Activated T-helper 1 cell treated with anti-CD3 and anti-CD28 coated beads, Interleukin-12 subunit alpha, Interleukin-12 subunit beta, Interleukin-2, Interleukin-4 antibody, amounts not matched to agents 30 ng/mL and 10 ng/mL and 1 ng/mL, durations not matched to agents 14 hours and 24 hours and 36 hours (primary cell): ENCODE measurements around the gene BTNL2. TPM values are rescaled to one million over a fixed set of nuclear protein-coding genes. Genes with fewer than 3 reads are reported as not detected.

Experiments used
- DNase-seq: peaks from one replicate; pipeline ENCODE4 v3.0.0; 2021; ENCODE audit warnings: low spot score
- H3K27ac Mint-ChIP-seq: one replicate; pipeline ENCODE4 v1.8.0; 2021; ENCODE audit warnings: mild to moderate bottlenecking, mixed read lengths
- H3K27me3 Mint-ChIP-seq: one replicate; pipeline ENCODE4 v1.8.0; 2022; ENCODE audit warnings: mild to moderate bottlenecking, moderate library complexity, mixed read lengths; ENCODE audit not compliant: insufficient read depth
- H3K36me3 Mint-ChIP-seq: one replicate; pipeline ENCODE4 v1.8.0; 2021; ENCODE audit warnings: low read depth, mixed read lengths
- H3K4me1 Mint-ChIP-seq: one replicate; pipeline ENCODE4 v1.8.0; 2021; ENCODE audit warnings: low read depth, mixed read lengths
- H3K4me3 Mint-ChIP-seq: one replicate; pipeline ENCODE4 v1.8.0; 2021; ENCODE audit warnings: mild to moderate bottlenecking, moderate library complexity, mixed read lengths
- H3K9me3 Mint-ChIP-seq: one replicate; pipeline ENCODE4 v1.8.0; 2021; ENCODE audit warnings: mixed read lengths
- intact Hi-C: fragments of 100-400 bp; cut with micrococcal nuclease; formaldehyde crosslinking; loops from one replicate; pipeline ENCODE4 v1.15.1; 2024
- total RNA-seq: library from RNA; stranded (reverse); gene quantifications from 2 replicates; pipeline ENCODE4 v1.2.3, GENCODE V29; 2022

Gene BTNL2, protein sequence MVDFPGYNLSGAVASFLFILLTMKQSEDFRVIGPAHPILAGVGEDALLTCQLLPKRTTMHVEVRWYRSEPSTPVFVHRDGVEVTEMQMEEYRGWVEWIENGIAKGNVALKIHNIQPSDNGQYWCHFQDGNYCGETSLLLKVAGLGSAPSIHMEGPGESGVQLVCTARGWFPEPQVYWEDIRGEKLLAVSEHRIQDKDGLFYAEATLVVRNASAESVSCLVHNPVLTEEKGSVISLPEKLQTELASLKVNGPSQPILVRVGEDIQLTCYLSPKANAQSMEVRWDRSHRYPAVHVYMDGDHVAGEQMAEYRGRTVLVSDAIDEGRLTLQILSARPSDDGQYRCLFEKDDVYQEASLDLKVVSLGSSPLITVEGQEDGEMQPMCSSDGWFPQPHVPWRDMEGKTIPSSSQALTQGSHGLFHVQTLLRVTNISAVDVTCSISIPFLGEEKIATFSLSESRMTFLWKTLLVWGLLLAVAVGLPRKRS
- total RNA-seq: not detected in 2 replicates

GRCh38 chr6:32406857-32407256 is at the start of gene BTNL2:
BTNL2 (minus strand) TSS chr6:32407181; CDS start chr6:32407123, 58 bp downstream.
- Mint-ChIP-seq H3K27me3 (peaks cover 23% of the 10 kb centered on the region), H3K4me1 (no peaks in the 10 kb centered on the region), H3K9me3 (no peaks in the 10 kb centered on the region), H3K4me3 (no peak within 1 kb of the TSS), H3K36me3 (no peaks in the 10 kb centered on the region), H3K27ac (no peak within 1 kb of the TSS)
- DNase-seq: no peak
- intact Hi-C loops: no loop called here

DNA sequence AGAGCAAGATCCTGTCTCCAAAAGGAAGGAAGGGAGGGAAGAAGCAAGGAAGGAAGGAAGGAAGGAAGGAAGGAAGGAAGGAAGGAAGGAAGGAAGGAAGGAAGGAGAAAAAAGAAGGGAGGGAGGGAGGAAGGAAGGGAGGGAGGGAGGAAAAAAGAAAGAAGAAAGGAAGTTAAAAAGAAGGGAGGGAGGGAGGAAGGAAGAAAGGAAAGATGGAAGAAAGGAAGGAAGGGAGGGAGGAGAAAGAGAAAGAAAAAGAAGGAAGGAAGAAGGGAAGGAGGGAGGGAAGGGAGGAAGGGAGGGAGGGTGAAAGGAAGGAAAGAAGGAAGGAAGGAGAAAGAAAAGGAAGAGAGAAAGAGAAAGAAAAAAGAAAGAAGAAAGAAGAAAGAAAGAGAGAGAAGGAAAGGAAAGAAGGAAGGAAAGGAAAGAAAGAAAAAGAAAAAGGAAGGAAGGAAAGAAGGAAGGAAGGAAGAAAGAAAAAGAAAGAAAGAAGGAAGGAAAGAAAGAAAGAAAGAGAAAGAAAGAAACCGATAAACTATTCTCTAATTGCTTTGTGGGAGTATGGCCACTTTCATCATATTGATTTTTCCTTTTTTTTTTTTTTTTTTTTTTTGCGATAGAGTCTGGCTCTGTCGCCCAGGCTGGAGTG is 42.2 kb upstream of the BTNL2 start:
- no peak for DNase-seq
- Mint-ChIP-seq H3K4me1 (no peaks in the 10 kb centered on the region), H3K36me3 (peaks cover 2% of the 10 kb centered on the region), H3K9me3 (peaks cover 2% of the 10 kb centered on the region), H3K27ac (no peak overlapping the region), H3K4me3 (no peak overlapping the region), H3K27me3 (peaks cover 18% of the 10 kb centered on the region)
- intact Hi-C loops: no loop called here

GRCh38 chr6:32447932-32448331 is 41.0 kb upstream of the BTNL2 start:
- H3K9me3 Mint-ChIP-seq: no peaks in the 10 kb centered on the region
- no peaks in the 10 kb centered on the region for H3K4me1 Mint-ChIP-seq
- peaks cover 8% of the 10 kb centered on the region for H3K36me3 Mint-ChIP-seq
- H3K4me3 Mint-ChIP-seq: no peak overlapping the region
- intact Hi-C loops: no loop called here
- H3K27me3 Mint-ChIP-seq: peaks cover 23% of the 10 kb centered on the region
- no peak overlapping the region for H3K27ac Mint-ChIP-seq
- DNase-seq: no peak

DNA sequence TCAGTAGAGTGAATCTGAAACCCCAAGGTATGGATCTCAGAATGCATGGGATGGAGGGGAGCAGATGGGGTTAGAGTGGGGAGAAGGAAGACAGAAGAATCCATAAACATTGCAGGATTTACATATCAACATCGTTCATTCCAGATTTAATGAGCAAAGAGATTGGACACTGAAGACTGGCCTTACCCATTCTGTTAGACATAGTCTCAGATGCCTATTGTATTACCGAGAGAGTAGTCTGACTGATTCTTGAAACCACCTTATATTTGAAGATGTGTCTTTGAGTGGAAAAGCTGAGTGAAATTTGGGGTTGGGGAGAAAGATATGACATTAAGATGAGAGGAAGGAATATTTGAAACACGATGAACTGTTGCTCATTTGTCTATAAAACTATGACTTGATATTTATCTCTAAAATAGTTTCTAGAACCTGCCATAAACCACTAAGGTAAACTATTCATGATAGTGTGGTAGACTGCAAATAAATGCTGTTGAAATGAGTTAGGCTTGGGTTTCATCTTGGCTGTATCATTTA is 38.4 kb upstream of the BTNL2 start:
- Mint-ChIP-seq H3K27ac (no peak overlapping the region), H3K27me3 (peaks cover 19% of the 10 kb centered on the region), H3K4me3 (no peak overlapping the region), H3K36me3 (peaks cover 8% of the 10 kb centered on the region), H3K9me3 (no peaks in the 10 kb centered on the region), H3K4me1 (peaks cover 10% of the 10 kb centered on the region)
- no peak for DNase-seq
- intact Hi-C loops: no loop called here

DNA sequence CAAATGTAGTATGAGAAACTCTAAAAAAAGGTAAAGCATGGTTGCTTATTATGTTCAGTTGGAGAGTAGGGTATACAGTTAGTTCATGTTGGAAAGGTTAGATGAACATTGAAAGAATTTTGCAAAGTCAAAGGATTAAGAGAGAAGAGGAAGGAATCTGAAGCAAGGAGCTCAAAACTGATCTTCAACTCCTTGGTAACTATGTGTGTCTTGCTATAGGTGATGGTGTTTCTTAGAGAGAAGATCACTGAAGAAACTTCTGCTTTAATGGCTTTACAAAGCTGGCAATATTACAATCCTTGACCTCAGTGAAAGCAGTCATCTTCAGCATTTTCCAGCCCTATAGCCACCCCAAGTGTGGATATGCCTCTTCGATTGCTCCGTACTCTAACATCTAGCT is 37.5 kb upstream of the BTNL2 start:
- Mint-ChIP-seq H3K4me1 (peaks cover 19% of the 10 kb centered on the region), H3K9me3 (no peaks in the 10 kb centered on the region), H3K36me3 (peaks cover 8% of the 10 kb centered on the region), H3K27ac (no peak overlapping the region), H3K4me3 (no peak overlapping the region), H3K27me3 (peaks cover 15% of the 10 kb centered on the region)
- DNase-seq: no peak
- intact Hi-C loops: no loop called here

DNA sequence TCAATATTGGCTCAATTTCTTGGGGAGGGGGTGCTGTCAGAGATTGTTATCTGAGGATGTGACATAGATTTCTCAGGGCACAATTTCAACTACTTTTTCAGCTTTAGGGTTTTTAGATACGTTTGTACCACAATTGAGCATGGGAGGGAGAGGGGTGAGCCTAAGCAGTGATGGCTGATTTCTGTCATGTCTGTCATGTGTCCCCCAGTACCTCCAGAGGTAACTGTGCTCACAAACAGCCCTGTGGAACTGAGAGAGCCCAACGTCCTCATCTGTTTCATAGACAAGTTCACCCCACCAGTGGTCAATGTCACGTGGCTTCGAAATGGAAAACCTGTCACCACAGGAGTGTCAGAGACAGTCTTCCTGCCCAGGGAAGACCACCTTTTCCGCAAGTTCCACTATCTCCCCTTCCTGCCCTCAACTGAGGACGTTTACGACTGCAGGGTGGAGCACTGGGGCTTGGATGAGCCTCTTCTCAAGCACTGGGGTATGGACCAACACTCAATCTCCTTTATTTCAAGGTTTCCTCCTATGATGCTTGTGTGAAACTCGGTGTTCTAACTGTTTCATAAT is 36.1 kb upstream of the BTNL2 start:
- no peak overlapping the region for H3K4me3 Mint-ChIP-seq
- no peaks in the 10 kb centered on the region for H3K9me3 Mint-ChIP-seq
- peaks cover 13% of the 10 kb centered on the region for H3K27me3 Mint-ChIP-seq
- peaks cover 8% of the 10 kb centered on the region for H3K36me3 Mint-ChIP-seq
- DNase-seq: no peak
- H3K4me1 Mint-ChIP-seq: peaks cover 24% of the 10 kb centered on the region
- H3K27ac Mint-ChIP-seq: no peak overlapping the region
- intact Hi-C loops: no loop called here

DNA sequence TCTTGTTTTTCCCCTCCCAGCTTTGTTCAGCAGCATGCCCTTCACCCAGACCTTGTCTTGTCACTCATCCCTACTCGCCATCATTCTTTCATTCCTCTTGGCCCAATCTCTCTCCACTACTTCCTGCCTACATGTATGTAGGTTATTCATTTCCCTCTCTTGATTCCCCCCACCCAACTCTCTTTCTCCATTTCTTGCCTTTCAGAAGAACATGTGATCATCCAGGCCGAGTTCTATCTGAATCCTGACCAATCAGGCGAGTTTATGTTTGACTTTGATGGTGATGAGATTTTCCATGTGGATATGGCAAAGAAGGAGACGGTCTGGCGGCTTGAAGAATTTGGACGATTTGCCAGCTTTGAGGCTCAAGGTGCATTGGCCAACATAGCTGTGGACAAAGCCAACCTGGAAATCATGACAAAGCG is 35.3 kb upstream of the BTNL2 start:
- no peak overlapping the region for H3K4me3 Mint-ChIP-seq
- peaks cover 8% of the 10 kb centered on the region for H3K36me3 Mint-ChIP-seq
- no peak for DNase-seq
- no peaks in the 10 kb centered on the region for H3K9me3 Mint-ChIP-seq
- peaks cover 24% of the 10 kb centered on the region for H3K4me1 Mint-ChIP-seq
- H3K27me3 Mint-ChIP-seq: peaks cover 13% of the 10 kb centered on the region
- H3K27ac Mint-ChIP-seq: no peak overlapping the region
- intact Hi-C loops: no loop called here

DNA sequence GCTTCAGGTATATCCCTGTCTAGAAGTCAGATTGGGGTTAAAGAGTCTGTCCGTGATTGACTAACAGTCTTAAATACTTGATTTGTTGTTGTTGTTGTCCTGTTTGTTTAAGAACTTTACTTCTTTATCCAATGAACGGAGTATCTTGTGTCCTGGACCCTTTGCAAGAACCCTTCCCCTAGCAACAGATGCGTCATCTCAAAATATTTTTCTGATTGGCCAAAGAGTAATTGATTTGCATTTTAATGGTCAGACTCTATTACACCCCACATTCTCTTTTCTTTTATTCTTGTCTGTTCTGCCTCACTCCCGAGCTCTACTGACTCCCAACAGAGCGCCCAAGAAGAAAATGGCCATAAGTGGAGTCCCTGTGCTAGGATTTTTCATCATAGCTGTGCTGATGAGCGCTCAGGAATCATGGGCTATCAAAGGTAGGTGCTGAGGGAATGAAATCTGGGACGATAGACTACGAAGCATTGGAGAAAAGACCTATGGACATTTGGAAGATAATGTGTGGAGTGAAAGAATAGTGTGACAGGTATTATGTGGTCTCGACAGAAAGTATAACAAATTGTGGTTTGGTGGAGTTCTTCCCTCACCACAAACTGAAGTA is 32.7 kb upstream of the BTNL2 start, which contains the start of gene HLA-DRA:
TSS of gene HLA-DRA (plus strand) at position 286 of the 613 bp plus-strand sequence. CDS start at position 350, 64 bp downstream.
- peaks cover 6% of the 10 kb centered on the region for H3K36me3 Mint-ChIP-seq
- peak; percentile 47 for DNase-seq
- intact Hi-C loops: loop anchor here (10.0 kb wide), 1 partner anchor 185 kb away; no protein-coding TSS in a partner anchor

DNA sequence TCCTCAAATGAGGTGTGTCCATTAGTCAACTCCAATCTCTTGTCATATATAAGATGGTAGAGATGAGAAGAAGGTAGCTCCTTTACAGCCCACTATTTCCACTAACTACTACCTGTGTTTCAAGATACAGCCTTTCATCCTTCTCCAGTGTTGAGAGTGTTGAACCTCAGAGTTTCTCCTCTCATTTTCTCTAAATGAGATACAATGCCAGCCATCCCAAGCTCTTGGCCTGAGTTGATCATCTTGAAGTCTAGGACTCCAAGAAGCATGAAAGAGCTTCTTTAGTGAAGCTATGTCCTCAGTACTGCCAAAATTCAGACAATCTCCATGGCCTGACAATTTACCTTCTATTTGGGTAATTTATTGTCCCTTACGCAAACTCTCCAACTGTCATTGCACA is 32.2 kb upstream of the BTNL2 start:
- intact Hi-C loops: loop anchor here (10.0 kb wide), 1 partner anchor 186 kb away; no protein-coding TSS in a partner anchor
- no peak for DNase-seq
- Mint-ChIP-seq H3K36me3 (peaks cover 6% of the 10 kb centered on the region), H3K4me1 (peaks cover 24% of the 10 kb centered on the region), H3K27ac (no peak overlapping the region), H3K4me3 (peak overlapping the region; percentile 79), H3K9me3 (no peaks in the 10 kb centered on the region), H3K27me3 (peaks cover 11% of the 10 kb centered on the region)

More for the DNA sequence above, 32.7 kb upstream of the BTNL2 start, which contains the start of gene HLA-DRA:
- Mint-ChIP-seq H3K4me3 (peak within 1 kb of the TSS; percentile 79), H3K4me1 (peaks cover 24% of the 10 kb centered on the region), H3K27ac (peak within 1 kb of the TSS; percentile 30), H3K9me3 (no peaks in the 10 kb centered on the region), H3K27me3 (peaks cover 11% of the 10 kb centered on the region)

- Mint-ChIP-seq H3K27me3 (peaks cover 18% of the 10 kb centered on the region), H3K4me1 (peaks cover 22% of the 10 kb centered on the region), H3K36me3 (no peaks in the 10 kb centered on the region), H3K27ac (no peak overlapping the region), H3K9me3 (no peaks in the 10 kb centered on the region), H3K4me3 (no peak overlapping the region)
- intact Hi-C loops: loop anchor here (10.0 kb wide), 1 partner anchor 188 kb away; no protein-coding TSS in a partner anchor
- DNase-seq: no peak
Observed at GRCh38 chr6:32436995-32437836, 30.2 kb upstream of the BTNL2 start.

- Mint-ChIP-seq H3K27ac (no peak overlapping the region), H3K4me1 (peaks cover 19% of the 10 kb centered on the region), H3K27me3 (peaks cover 20% of the 10 kb centered on the region), H3K4me3 (no peak overlapping the region), H3K9me3 (no peaks in the 10 kb centered on the region), H3K36me3 (no peaks in the 10 kb centered on the region)
- no peak for DNase-seq
- intact Hi-C loops: loop anchor here (10.0 kb wide), 1 partner anchor 189 kb away; no protein-coding TSS in a partner anchor
Observed at GRCh38 chr6:32436186-32436585, 29.2 kb upstream of the BTNL2 start.
